ENCODE results near the gene COPS3. TPM values are rescaled to one million over a fixed set of nuclear protein-coding genes. Genes with fewer than 3 reads are reported as not detected.
A peak's percentile ranks its signal among the peaks of the same experiment; 100 is the strongest.

COPS3 gene
- polyA plus RNA-seq, 2 donors = 19.2 to 58.3 TPM

DNA sequence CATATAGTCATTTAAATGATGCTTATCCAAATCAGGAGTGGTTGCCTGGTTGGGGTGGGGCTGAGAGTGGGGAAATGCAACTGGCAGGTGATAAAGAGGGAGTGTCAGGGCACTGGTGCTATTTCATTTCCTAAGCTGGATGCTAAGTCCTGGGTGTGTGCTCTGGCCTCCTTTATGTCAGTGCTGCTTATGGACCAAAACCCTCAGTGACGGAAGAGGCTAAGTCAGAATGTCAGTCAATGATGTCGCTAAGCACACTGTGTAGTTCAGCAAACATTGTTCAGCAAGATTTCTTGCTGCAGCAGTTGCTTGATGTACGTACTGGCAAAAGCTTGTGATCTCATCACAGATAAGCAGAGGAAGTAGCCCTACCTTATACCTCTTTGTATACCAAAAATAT lies 27.6 kb downstream of the COPS3 start:
- no peak overlapping the region for H3K4me3 ChIP-seq (ENCODE audit: low read depth in 1 of 2, low read length in 2 of 2)
- WGBS, 2 donors = 87 to 94% methylated on average over 3 of the region's 3 CpGs
- H3K4me1 ChIP-seq (ENCODE audit: control insufficient read depth in 2 of 2, insufficient read depth in 2 of 2, low read length in 1 of 2) = no peaks in the 10 kb centered on the region
- H3K9me3 ChIP-seq (ENCODE audit: control insufficient read depth in 2 of 2, insufficient read depth in 1 of 2, low read depth in 1 of 2, low read length in 1 of 2) = no peaks in the 10 kb centered on the region
- no peak overlapping the region for H3K27ac ChIP-seq (ENCODE audit: low read depth in 2 of 2, low read length in 1 of 2)
- H3K36me3 ChIP-seq (ENCODE audit: control insufficient read depth in 2 of 2, insufficient read depth in 2 of 2, low read length in 1 of 2) = peaks cover 0 to 14% of the 10 kb centered on the region in 2 donors
- H3K27me3 ChIP-seq (ENCODE audit: control insufficient read depth in 1 of 2, insufficient read depth in 2 of 2, low read length in 2 of 2) = no peaks in the 10 kb centered on the region

DNA sequence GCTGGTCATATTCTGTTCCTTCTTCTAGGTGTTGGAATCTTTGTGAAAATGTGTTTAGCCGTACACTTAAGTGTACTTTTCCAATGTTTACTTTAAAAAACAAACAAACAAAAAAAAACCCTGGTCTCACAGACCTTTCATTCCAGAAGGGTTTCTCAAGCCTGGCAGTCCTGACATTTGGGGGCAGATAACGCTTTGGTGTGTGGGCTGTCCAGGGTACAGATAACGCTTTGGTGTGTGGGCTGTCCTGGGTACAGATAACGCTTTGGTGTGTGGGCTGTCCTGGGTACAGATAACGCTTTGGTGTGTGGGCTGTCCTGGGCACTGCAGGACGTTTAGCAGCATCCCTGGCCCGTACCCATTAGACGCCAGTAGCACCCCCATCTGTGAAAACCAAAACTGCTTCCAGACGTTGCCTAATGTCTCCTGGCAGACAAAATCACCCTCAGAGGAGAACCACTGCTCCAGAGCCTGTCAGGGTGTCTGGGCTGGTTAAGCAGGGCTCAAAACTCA lies 28.8 kb downstream of the COPS3 start:
- WGBS, 2 donors = 77 to 82% methylated on average over 9 of the region's 9 CpGs
- H3K9me3 ChIP-seq (ENCODE audit: control insufficient read depth in 2 of 2, insufficient read depth in 1 of 2, low read depth in 1 of 2, low read length in 1 of 2) = no peaks in the 10 kb centered on the region
- H3K4me1 ChIP-seq (ENCODE audit: control insufficient read depth in 2 of 2, insufficient read depth in 2 of 2, low read length in 1 of 2) = no peaks in the 10 kb centered on the region
- peaks cover 0 to 21% of the 10 kb centered on the region in 2 donors for H3K36me3 ChIP-seq (ENCODE audit: control insufficient read depth in 2 of 2, insufficient read depth in 2 of 2, low read length in 1 of 2)
- no peaks in the 10 kb centered on the region for H3K27me3 ChIP-seq (ENCODE audit: control insufficient read depth in 1 of 2, insufficient read depth in 2 of 2, low read length in 2 of 2)
- H3K4me3 ChIP-seq (ENCODE audit: low read depth in 1 of 2, low read length in 2 of 2) = no peak overlapping the region
- H3K27ac ChIP-seq (ENCODE audit: low read depth in 2 of 2, low read length in 1 of 2) = no peak overlapping the region

DNA sequence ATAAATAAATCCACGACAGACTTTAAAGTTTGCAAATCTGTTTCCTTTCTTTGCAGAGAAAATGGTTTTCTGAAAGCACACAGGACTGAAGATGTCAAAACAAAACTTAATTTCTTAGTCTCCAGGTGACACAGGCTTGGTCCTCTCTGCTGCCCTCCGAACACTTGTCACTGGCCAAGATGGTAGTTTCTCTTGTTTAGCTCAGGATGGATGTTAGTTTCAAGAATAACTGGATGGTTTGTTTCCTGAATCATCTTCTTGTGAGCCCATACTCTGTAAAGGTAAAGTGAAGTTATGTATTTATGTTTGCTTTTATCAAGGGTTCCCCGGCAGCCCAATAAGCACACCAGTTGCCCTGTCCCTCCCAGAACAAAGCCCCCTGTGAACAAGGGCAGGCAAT lies 34.2 kb downstream of the COPS3 start:
- Histone ChIP-seq H3K9me3 (ENCODE audit: control insufficient read depth in 2 of 2, insufficient read depth in 1 of 2, low read depth in 1 of 2, low read length in 1 of 2) (no peaks in the 10 kb centered on the region), H3K36me3 (ENCODE audit: control insufficient read depth in 2 of 2, insufficient read depth in 2 of 2, low read length in 1 of 2) (peaks cover 0 to 11% of the 10 kb centered on the region in 2 donors), H3K27me3 (ENCODE audit: control insufficient read depth in 1 of 2, insufficient read depth in 2 of 2, low read length in 2 of 2) (no peaks in the 10 kb centered on the region), H3K4me3 (ENCODE audit: low read depth in 1 of 2, low read length in 2 of 2) (no peak overlapping the region), H3K4me1 (ENCODE audit: control insufficient read depth in 2 of 2, insufficient read depth in 2 of 2, low read length in 1 of 2) (no peaks in the 10 kb centered on the region), H3K27ac (ENCODE audit: low read depth in 2 of 2, low read length in 1 of 2) (no peak overlapping the region)
- 86 to 95% methylated on average over 3 of the region's 3 CpGs for WGBS, 2 donors

DNA sequence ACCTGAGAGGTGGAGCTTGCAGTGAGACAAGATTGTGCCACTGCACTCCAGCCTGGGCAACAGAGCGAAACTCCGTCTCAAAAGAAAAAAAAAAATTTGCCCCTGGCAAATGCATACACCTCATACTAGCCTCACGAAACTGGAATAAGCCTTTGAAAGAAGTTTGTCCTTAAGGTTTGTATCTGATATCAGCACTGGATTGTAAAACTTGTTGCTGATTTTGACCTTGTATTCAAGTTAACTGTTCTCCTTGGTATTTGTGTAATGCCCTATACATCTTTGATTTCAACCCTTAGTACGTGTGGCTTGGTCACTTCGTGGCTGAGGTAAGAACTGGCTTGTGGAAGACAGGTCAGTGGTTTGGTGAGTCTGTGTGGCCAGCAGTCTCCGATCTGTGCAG lies 37.9 kb downstream of the COPS3 start:
- H3K9me3 ChIP-seq (ENCODE audit: control insufficient read depth in 2 of 2, insufficient read depth in 1 of 2, low read depth in 1 of 2, low read length in 1 of 2) = no peaks in the 10 kb centered on the region
- H3K27me3 ChIP-seq (ENCODE audit: control insufficient read depth in 1 of 2, insufficient read depth in 2 of 2, low read length in 2 of 2) = no peaks in the 10 kb centered on the region
- 84 to 89% methylated on average over 6 of the region's 6 CpGs for WGBS, 2 donors
- H3K4me1 ChIP-seq (ENCODE audit: control insufficient read depth in 2 of 2, insufficient read depth in 2 of 2, low read length in 1 of 2) = no peaks in the 10 kb centered on the region
- H3K4me3 ChIP-seq (ENCODE audit: low read depth in 1 of 2, low read length in 2 of 2) = no peak overlapping the region
- H3K27ac ChIP-seq (ENCODE audit: low read depth in 2 of 2, low read length in 1 of 2) = no peak overlapping the region
- peaks cover 0 to 8% of the 10 kb centered on the region in 2 donors for H3K36me3 ChIP-seq (ENCODE audit: control insufficient read depth in 2 of 2, insufficient read depth in 2 of 2, low read length in 1 of 2)

DNA sequence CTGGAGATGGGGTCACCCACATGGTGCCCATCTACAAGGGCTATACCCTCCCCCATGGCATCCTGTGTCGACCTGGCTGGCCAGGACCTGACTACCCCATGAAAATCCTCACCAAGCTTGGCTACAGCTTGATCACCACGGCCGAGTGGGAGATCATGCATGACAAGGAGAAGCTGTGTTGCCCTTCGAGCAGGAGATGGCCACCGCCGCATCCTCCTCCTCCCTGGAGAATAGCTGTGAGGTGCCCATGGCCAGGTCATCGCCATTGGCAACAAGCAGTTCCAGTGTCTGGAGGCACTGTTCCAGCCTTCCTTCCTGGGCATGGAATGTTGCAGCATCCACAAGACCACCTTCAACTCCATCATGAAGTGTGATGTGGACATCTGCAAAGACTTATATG lies 38.8 kb downstream of the COPS3 start:
- WGBS, 2 donors = 94 to 96% methylated on average over 7 of the region's 7 CpGs
- Histone ChIP-seq H3K4me1 (ENCODE audit: control insufficient read depth in 2 of 2, insufficient read depth in 2 of 2, low read length in 1 of 2) (no peaks in the 10 kb centered on the region), H3K27me3 (ENCODE audit: control insufficient read depth in 1 of 2, insufficient read depth in 2 of 2, low read length in 2 of 2) (no peaks in the 10 kb centered on the region), H3K36me3 (ENCODE audit: control insufficient read depth in 2 of 2, insufficient read depth in 2 of 2, low read length in 1 of 2) (peaks cover 0 to 2% of the 10 kb centered on the region in 2 donors), H3K27ac (ENCODE audit: low read depth in 2 of 2, low read length in 1 of 2) (no peak overlapping the region), H3K4me3 (ENCODE audit: low read depth in 1 of 2, low read length in 2 of 2) (no peak overlapping the region), H3K9me3 (ENCODE audit: control insufficient read depth in 2 of 2, insufficient read depth in 1 of 2, low read depth in 1 of 2, low read length in 1 of 2) (no peaks in the 10 kb centered on the region)

DNA sequence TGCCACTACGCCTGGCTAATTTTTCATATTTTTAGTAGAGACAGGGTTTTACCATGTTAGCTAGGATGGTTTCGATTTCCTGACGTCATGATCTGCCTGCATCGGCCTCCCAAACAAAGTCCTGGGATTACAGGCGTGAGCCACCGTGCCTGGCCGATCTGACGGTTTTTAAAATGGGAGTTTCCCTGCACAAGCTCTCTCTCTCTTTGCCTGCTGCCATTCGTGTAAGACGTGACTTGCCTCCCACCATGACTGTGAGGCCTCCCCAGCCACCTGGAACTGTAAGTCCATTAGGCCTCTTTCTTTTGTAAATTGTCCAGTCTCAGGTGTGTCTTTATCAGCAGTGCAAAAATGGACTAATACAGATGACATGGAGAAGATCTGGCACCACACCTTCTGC lies 39.4 kb downstream of the COPS3 start:
- Histone ChIP-seq H3K27me3 (ENCODE audit: control insufficient read depth in 1 of 2, insufficient read depth in 2 of 2, low read length in 2 of 2) (no peaks in the 10 kb centered on the region), H3K36me3 (ENCODE audit: control insufficient read depth in 2 of 2, insufficient read depth in 2 of 2, low read length in 1 of 2) (no peaks in the 10 kb centered on the region), H3K4me3 (ENCODE audit: low read depth in 1 of 2, low read length in 2 of 2) (no peak overlapping the region), H3K4me1 (ENCODE audit: control insufficient read depth in 2 of 2, insufficient read depth in 2 of 2, low read length in 1 of 2) (no peaks in the 10 kb centered on the region), H3K27ac (ENCODE audit: low read depth in 2 of 2, low read length in 1 of 2) (no peak overlapping the region), H3K9me3 (ENCODE audit: control insufficient read depth in 2 of 2, insufficient read depth in 1 of 2, low read depth in 1 of 2, low read length in 1 of 2) (no peaks in the 10 kb centered on the region)
- WGBS, 2 donors = 88 to 91% methylated on average over 10 of the region's 10 CpGs

DNA sequence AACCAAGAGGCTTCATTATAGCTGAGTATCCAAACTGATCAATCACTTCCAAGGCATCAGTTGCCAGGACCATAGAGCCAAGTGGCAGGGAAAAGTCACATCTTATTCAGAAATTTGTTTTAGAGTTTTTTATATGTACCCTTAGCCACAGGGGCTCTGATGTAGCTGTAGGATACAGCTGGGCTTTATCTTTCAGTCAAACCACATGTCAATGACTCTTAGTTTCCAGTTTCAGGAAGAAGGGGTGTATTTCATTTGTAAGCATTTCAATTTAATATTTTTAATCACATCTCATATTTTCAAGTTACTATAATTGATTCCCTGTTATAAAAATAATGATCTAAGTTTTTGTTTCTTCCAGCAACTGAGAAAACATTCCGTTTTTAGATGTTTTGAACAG lies 41.2 kb downstream of the COPS3 start:
- H3K4me1 ChIP-seq (ENCODE audit: control insufficient read depth in 2 of 2, insufficient read depth in 2 of 2, low read length in 1 of 2) = peaks cover 2 to 3% of the 10 kb centered on the region in 2 donors
- 62 to 69% methylated on average over 1 of the region's 1 CpG for WGBS, 2 donors
- H3K27me3 ChIP-seq (ENCODE audit: control insufficient read depth in 1 of 2, insufficient read depth in 2 of 2, low read length in 2 of 2) = no peaks in the 10 kb centered on the region
- H3K4me3 ChIP-seq (ENCODE audit: low read depth in 1 of 2, low read length in 2 of 2) = no peak overlapping the region
- H3K9me3 ChIP-seq (ENCODE audit: control insufficient read depth in 2 of 2, insufficient read depth in 1 of 2, low read depth in 1 of 2, low read length in 1 of 2) = no peaks in the 10 kb centered on the region
- no peaks in the 10 kb centered on the region for H3K36me3 ChIP-seq (ENCODE audit: control insufficient read depth in 2 of 2, insufficient read depth in 2 of 2, low read length in 1 of 2)
- H3K27ac ChIP-seq (ENCODE audit: low read depth in 2 of 2, low read length in 1 of 2) = no peak overlapping the region

DNA sequence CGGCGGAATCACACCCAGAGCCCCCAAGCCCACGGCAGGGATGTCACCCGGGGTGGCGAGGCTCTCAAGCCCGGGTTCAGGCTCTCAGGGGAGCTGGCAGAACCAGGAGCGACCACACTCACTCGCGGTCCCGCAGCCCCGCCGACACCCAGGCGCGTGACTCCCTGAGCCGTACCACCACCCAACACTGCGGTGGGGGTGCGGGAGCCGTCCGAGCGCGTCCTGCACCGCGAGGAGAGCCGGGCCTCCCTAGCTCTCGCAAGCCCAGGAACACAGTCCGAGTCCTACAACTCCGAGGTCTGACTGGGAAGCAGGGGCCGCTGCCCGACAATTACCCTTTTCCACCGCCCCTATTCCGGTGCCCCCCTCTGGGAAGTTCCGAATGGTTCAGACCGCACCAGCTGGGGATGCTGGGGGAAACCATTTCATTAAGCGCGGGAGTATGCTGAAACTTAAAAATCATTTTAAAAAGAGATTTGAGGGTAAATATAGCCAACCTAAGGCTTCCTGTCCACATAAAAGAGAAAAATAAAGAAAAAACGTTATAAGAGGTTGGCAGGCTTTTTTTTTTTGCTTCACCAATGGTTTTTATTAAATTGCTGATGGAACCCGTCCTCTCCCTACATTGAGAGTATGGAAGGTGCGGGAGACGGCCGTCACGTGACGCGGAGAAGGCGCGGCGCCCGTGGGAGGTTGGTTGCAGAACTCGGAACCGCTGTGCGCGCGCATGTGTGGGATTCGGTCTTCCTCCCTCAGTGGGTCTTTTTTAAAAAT lies 43.8 kb downstream of the COPS3 start, which contains the start of gene FLCN:
Gene FLCN, minus strand, starts transcription at position 143 of the 774 bp plus-strand sequence. CDS start 9,031 bp downstream, outside the sequence.
- peaks cover 0 to 3% of the 10 kb centered on the region in 2 donors for H3K36me3 ChIP-seq (ENCODE audit: control insufficient read depth in 2 of 2, insufficient read depth in 2 of 2, low read length in 1 of 2)
- peak within 1 kb of the TSS; percentile 93 to 95 for H3K27ac ChIP-seq (ENCODE audit: low read depth in 2 of 2, low read length in 1 of 2)
- peak within 1 kb of the TSS; percentile 92 to 96 for H3K4me3 ChIP-seq (ENCODE audit: low read depth in 1 of 2, low read length in 2 of 2)
- no peaks in the 10 kb centered on the region for H3K27me3 ChIP-seq (ENCODE audit: control insufficient read depth in 1 of 2, insufficient read depth in 2 of 2, low read length in 2 of 2)
- no peaks in the 10 kb centered on the region for H3K9me3 ChIP-seq (ENCODE audit: control insufficient read depth in 2 of 2, insufficient read depth in 1 of 2, low read depth in 1 of 2, low read length in 1 of 2)
- WGBS, 2 donors = 0% methylated on average over 53 of the region's 53 CpGs
- peaks cover 2 to 3% of the 10 kb centered on the region in 2 donors for H3K4me1 ChIP-seq (ENCODE audit: control insufficient read depth in 2 of 2, insufficient read depth in 2 of 2, low read length in 1 of 2)

DNA sequence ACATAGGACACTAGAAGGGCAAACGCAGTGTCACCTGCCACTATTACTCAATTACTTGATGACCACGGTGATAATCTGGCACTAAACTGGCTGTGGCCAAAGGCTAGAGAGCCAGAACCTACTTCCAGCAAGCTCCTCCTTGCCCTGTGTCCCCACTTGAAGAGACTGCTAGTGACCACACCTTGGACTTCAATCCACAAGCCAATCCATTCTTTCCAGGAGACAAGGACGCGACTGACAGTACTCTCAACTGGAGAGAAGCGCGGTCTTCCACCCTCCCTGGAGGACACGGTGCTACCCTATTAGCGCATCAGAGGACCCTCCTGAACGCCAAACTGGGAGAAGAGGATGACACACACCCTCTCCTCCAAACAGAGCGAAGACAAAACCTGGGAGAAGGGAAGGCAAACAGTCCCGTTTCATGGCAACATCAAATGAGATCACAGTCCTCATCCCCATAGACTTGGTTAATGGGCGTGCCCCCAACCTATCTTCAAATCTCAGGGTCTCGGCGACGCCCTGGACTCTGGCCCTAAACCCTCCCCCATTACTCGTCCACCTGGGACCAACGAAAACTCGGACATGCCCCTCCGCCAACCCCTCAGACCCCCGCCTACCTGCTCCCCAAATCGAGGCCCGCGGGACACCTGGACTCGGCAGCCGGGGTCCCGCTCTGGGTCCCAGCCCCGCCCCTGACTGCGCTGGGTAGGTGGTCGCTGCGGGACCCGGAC lies 44.6 kb downstream of the COPS3 start:
- peak overlapping the region; percentile 92 to 96 for H3K4me3 ChIP-seq (ENCODE audit: low read depth in 1 of 2, low read length in 2 of 2)
- H3K4me1 ChIP-seq (ENCODE audit: control insufficient read depth in 2 of 2, insufficient read depth in 2 of 2, low read length in 1 of 2) = peaks cover 3 to 4% of the 10 kb centered on the region in 2 donors
- H3K36me3 ChIP-seq (ENCODE audit: control insufficient read depth in 2 of 2, insufficient read depth in 2 of 2, low read length in 1 of 2) = peaks cover 0 to 10% of the 10 kb centered on the region in 2 donors
- H3K27ac ChIP-seq (ENCODE audit: low read depth in 2 of 2, low read length in 1 of 2) = peak overlapping the region; percentile 93 to 95
- H3K27me3 ChIP-seq (ENCODE audit: control insufficient read depth in 1 of 2, insufficient read depth in 2 of 2, low read length in 2 of 2) = no peaks in the 10 kb centered on the region
- WGBS, 2 donors = 1% methylated on average over 31 of the region's 31 CpGs
- peaks cover 0 to 2% of the 10 kb centered on the region in 2 donors for H3K9me3 ChIP-seq (ENCODE audit: control insufficient read depth in 2 of 2, insufficient read depth in 1 of 2, low read depth in 1 of 2, low read length in 1 of 2)
